ENCODE results near the gene CCDC83.
A peak's percentile ranks its signal among the peaks of the same experiment; 100 is the strongest.

The CCDC83 gene

GRCh38 chr11:85896876-85897275 lies 41.7 kb downstream of the CCDC83 start:
- TF ChIP-seq, protein P1, sequence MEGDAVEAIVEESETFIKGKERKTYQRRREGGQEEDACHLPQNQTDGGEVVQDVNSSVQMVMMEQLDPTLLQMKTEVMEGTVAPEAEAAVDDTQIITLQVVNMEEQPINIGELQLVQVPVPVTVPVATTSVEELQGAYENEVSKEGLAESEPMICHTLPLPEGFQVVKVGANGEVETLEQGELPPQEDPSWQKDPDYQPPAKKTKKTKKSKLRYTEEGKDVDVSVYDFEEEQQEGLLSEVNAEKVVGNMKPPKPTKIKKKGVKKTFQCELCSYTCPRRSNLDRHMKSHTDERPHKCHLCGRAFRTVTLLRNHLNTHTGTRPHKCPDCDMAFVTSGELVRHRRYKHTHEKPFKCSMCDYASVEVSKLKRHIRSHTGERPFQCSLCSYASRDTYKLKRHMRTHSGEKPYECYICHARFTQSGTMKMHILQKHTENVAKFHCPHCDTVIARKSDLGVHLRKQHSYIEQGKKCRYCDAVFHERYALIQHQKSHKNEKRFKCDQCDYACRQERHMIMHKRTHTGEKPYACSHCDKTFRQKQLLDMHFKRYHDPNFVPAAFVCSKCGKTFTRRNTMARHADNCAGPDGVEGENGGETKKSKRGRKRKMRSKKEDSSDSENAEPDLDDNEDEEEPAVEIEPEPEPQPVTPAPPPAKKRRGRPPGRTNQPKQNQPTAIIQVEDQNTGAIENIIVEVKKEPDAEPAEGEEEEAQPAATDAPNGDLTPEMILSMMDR (conservative IDR thresholded peaks at IDR 0.05; ENCODE audit: low read depth, low read length), result no peak

GRCh38 chr11:85898456-85898855 lies 43.3 kb downstream of the CCDC83 start:
- TF ChIP-seq, protein P1 (conservative IDR thresholded peaks at IDR 0.05; ENCODE audit: low read depth, low read length), result no peak
- no peak overlapping the region for H3K4me3 ChIP-seq (ENCODE audit: low read depth, low read length)
- DNase-seq (ENCODE audit: low read depth), result no peak

More at GRCh38 chr11:85896876-85897275, 41.7 kb downstream of the CCDC83 start:
- no peak overlapping the region for H3K4me3 ChIP-seq (ENCODE audit: low read depth, low read length)
- no peak for DNase-seq (ENCODE audit: low read depth)

- no peak overlapping the region for H3K4me3 ChIP-seq (ENCODE audit: low read depth, low read length)
- TF ChIP-seq, protein P1 (conservative IDR thresholded peaks at IDR 0.05; ENCODE audit: low read depth, low read length), result no peak
- DNase-seq (ENCODE audit: low read depth), result no peak
These were observed 47.2 kb downstream of the CCDC83 start for GRCh38 chr11:85902353-85902752.

DNA sequence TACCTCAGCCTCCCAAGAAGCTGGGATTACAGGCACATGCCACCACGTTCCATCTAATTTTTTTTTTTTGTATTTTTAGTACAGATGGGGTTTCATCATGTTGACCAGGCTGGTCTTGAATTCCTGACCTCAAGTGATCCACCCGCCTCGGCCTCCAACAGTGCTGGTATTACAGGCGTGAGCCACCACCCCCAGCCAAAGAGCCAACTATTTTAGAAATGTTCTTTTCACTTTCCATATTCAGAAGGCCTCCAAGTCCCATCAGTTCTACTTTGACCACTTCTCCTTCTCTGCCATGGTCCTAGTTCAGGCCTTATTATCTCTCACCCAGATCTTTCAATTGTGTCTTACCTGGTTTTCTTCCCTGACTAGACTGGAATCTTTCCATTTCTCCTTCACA lies 48.2 kb downstream of the CCDC83 start:
- H3K4me3 ChIP-seq (ENCODE audit: low read depth, low read length), result no peak overlapping the region
- TF ChIP-seq, protein P1 (conservative IDR thresholded peaks at IDR 0.05; ENCODE audit: low read depth, low read length), result no peak
- peak; percentile 67 for DNase-seq (ENCODE audit: low read depth)

DNA sequence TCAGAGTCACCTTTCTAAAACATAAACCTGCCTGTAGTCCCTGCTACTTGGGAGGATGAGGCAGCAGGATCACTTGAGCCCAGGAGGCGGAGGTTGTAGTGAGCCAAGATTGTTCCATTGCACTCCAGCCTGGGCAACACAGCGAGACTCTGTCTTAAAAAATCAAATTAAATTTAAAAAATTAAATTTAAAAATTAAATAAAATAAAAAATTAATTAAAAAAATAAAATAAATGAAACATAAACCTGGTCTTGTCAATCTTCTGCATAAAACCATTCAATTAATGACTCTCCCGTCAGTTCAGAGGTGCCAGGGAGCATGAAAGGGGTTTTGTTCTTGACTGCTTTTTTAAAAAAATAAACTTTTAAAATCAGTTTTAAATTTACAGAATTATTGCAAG lies 48.6 kb downstream of the CCDC83 start:
- H3K4me3 ChIP-seq (ENCODE audit: low read depth, low read length), result no peak overlapping the region
- TF ChIP-seq, protein P1 (conservative IDR thresholded peaks at IDR 0.05; ENCODE audit: low read depth, low read length), result no peak
- DNase-seq (ENCODE audit: low read depth), result no peak

DNA sequence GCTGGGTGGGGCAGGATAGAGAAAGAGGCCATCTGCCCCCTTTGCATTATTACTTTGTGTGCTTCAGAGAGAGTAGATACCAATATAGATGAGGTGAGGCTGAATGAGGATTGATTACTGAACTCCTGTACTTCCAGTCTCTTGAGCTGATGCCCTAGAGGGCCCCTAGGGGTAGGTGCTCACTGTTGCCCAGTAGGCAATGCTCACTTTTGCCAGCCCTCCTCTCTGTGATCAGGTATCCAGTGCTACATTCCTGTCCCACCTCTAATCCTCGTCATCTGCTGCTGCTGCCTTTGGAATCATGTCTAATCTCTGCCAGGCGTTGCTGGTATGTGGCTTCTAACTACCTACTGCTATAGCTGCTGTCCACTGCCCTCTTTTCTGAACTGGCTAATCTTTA lies 57.2 kb downstream of the CCDC83 start:
- no peak overlapping the region for H3K4me3 ChIP-seq (ENCODE audit: low read depth, low read length)
- TF ChIP-seq, protein P1 (conservative IDR thresholded peaks at IDR 0.05; ENCODE audit: low read depth, low read length), result no peak
- no peak for DNase-seq (ENCODE audit: low read depth)

DNA sequence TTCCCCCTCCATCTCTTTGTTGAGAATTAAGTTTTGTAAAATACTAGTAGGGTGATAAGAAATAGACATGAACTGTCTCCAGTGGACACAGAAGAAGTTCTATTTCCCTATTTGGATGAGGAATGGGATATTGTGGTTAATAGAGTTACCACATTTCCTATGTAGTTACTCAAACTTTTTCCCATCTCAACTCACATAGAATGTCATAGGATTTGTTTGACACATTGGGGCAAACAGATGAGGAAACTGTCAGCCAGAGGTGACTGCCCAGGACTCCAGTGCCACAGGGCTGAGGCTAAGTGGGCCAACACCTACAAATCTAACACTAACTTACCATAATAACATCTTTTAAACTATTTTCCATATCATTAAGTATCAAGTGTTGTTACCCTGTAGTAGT lies 58.3 kb downstream of the CCDC83 start:
- H3K4me3 ChIP-seq (ENCODE audit: low read depth, low read length), result no peak overlapping the region
- TF ChIP-seq, protein P1 (conservative IDR thresholded peaks at IDR 0.05; ENCODE audit: low read depth, low read length), result no peak
- DNase-seq (ENCODE audit: low read depth), result no peak
